HG03439 (cell line): ENCODE results near the gene HBEGF.
"Not testable (repeated sequence)": the region's sequence is repeated elsewhere in the genome, so short reads cannot be mapped to it uniquely, and the experiment has no call there.

ENCODE experiments used
- ATAC-seq: cut with Tn5 transposase; IDR thresholded peaks from one replicate; pipeline ENCODE4 v1.9.1; 2021; ENCODE audit warnings: mild to moderate bottlenecking, moderate library complexity; ENCODE audit not compliant: unreplicated experiment

HBEGF gene

DNA sequence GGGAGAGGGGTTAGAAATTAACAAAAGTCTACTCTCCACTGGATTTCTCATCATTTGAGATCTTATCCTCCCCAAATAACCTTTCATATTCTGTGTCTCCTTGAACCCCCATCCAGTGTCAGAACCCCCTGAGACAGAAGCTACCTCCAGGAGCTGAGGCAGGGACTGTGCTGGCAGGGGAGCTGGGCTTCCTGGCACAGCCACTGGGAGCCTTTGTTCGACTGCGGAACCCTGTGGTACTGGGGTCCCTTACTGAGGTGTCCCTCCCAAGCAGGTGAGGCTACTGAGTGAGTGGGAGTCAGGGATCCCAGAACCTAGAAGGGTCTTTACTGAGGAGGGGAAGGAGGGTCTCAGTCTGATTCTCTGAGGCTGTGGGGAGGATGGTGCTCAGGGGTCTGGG lies 15.5 kb upstream of the HBEGF start:
- no peak for ATAC-seq

DNA sequence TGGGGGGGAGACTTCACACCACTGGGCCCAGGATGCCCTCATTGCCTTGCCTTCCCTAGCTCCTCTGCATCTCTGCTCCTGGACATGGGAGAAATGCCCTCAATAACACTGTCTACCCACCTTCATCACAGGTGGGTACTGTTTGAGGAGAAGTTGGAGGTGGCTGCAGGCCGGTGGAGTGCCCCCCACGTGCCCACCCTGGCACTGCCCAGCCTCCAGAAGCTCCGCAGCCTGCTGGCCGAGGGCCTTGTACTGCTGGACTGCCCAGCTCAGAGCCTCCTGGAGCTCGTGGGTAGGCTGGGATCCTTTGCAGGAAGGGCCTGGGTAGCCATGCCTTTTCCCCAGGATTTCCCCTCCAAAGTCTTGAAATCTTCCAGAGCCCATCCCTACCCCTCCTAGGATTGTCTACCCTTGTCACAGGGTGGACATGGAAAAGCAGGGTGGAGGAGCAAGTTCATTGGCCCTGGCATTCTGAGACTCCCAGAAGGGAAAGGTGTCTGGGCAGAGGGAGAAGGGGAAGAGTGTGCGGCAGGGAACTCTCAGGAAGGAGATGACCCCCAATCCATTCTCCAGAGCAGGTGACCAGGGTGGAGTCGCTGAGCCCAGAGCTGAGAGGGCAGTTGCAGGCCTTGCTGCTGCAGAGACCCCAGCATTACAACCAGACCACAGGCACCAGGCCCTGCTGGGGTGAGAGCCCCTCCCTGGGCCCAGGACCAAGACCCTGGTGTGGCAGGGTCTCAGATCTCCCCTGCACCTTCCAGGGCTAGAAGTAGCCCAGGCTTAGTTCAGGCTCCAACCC lies 14.5 kb upstream of the HBEGF start:
- no peak for ATAC-seq

DNA sequence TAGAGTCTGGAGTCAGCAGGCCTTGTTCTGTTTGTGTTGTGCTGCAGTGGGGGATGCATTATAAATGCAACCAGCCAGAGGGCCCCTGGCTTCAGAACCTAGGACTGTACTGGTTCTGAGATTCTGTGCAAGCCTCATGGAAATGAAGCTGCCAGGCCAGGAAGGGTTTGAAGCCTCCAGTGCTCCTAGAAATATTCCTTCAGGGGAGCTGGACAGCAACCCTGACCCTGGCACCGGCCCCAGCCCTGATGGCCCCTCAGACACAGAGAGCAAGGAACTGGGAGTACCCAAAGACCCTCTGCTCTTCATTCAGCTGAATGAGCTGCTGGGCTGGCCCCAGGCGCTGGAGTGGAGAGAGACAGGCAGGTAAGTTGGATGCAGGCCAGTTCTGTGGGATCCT lies 13.7 kb upstream of the HBEGF start, which contains the start of gene SLC4A9:
Gene SLC4A9 (plus strand): TSS at position 94 of the 400 bp plus-strand sequence. CDS start 43 bp downstream, at position 137.
- ATAC-seq: no peak

DNA sequence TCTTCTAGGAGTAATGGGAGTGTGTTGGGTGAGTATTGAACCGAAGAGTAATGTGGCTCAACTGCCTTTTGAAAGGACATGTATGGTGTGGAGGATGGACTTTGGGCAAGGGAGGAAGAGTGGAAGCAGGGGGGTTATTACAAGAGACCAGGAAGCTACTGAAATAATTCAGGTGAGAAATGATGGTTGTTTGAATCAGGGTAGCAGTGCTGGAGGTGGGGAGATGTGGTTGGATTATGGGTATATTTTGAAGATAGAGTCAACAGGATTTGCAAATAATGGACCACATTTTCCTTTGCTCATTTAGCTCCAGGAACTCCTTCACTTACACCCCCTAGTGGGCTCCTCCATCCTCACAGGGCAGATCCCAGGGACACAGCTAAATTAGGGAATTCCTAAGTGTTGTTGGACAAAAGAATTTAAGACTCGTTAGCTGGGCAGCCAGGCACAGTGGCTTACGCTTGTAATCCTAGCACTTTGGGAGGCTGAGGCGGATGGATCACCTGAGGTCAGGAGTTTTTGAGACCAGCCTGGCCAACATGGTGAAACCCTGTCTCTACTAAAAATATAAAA lies 12.4 kb upstream of the HBEGF start:
- ATAC-seq: no peak

DNA sequence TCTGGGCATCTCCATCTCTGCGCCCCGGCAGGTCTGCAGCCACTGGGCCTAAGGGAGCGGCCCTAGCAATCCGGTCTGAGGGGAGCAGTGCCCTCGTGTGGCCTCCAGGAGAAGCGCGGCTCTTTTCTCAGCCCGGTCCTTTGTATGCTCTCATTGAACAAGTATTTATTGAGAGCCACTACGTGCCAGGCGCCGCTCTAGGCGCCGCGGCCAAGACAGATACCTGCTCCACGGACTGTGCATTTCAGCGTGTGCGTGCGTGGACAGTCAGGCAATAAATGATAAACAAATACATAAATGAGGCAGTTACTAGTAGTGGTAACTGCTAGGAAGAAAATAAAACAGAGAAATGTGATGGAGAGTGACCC lies 11.3 kb upstream of the HBEGF start:
- peak; percentile 91 for ATAC-seq

DNA sequence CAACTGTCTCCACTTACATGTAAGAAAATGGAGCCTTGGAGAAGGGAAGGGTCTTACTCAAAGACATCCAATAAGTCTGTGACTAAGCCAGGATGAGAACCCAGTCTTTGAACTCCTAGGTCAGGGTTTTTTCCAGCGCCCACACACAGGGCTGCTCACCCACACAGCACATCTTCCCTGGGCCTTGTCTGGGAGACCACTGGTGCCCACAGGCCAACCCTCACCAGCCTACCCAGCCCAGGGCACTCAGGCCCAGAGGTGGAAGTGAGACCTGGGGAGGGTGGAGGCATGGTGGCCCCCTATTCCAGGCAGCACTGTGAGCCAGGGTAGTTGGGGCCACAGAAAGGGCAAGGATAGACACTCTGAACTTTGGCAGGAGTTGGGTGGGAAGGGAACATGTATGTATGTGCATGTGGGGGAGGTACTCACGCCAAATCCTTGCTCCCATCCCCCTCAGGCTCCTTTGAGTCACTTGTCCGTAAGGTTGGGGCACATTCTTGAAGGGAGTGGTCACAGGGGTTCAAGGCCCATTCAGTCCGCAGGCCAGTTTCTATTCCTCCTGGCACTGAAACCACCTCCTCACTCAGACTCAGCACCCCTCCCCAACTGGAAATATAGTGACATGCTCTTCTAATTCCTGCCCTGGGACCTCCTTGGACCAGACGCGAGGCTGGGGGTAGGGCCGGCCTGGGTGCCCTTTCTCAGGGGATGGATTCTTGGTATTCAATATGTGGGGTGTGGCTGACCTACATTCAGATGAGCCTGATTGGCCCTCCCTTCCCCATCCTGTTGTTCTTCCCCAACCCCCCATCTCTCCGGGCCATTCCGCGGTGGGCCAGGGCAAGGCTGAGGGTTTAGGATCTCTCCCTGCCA lies 10.7 kb upstream of the HBEGF start:
- ATAC-seq: peak; percentile 5

DNA sequence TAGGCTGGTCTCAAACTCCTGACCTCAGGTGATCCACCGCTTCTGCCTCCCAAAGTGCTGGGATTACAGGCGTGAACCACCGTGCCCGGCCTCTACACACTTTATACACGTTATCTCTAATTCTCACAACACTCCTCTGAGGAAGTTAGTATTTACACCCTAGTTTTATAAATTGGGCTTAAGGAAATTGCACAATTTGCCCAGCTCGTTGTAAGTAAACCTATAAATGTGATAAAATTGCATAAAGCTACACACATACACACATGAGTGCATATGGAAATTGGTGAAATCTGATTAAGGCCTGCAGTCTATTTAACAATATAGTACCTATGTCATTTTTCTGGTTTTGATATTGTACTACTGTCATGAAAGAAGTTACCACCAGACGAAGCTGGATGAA lies 9.1 kb upstream of the HBEGF start:
- ATAC-seq: no peak

DNA sequence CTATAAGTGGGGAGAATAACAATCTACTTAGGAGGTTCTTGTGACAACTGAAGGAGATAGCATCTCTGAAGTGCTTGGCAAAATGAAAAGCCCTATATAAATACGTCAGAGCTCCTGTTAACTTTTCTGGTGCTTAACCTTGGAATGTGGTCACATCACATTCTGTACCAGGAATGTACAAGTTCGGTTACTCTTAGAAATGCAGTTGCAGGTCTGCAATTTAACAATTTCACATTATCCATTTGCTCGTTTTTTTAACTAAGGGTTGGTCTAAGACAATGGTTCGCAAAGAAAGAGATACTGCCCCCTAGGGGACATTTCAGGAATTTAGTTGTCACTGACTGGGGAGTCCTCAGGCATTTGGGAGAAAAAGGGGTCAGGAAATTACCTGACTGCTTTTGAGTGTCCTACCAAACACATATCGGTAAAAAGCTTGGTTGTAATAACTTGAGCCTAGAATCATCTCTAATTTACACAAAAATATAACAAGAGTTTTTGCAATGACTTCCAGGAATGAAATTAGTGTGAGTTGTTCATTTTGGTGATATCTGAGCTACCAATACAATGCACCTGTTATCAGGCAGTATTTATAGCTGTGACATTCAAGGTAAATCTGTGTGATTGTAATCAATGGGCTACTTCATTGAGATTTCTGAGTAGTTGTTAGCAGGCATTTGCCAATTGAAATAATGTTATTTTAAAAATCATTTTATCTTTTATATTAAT lies 5.4 kb upstream of the HBEGF start:
- ATAC-seq: peak; percentile 72

DNA sequence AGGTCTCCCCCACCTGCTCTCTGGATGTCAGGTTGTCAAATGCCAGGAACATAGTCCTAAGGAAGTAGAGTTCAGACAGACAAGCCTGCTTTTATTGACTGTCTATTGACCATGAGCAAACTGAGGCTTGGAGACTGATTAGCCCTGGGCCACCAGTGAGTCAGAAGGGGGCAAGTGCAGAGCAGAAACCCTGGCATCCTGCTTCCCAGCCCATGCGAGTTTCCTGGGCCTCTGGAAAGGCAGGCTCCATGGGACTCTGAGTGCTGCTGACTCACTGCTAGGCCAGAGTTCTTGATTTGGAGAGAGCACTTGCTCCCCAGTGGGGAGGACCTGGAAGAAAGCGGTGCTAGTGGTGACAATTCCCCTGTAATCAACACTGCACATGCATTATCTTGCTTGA lies 2.8 kb upstream of the HBEGF start:
- no peak for ATAC-seq

DNA sequence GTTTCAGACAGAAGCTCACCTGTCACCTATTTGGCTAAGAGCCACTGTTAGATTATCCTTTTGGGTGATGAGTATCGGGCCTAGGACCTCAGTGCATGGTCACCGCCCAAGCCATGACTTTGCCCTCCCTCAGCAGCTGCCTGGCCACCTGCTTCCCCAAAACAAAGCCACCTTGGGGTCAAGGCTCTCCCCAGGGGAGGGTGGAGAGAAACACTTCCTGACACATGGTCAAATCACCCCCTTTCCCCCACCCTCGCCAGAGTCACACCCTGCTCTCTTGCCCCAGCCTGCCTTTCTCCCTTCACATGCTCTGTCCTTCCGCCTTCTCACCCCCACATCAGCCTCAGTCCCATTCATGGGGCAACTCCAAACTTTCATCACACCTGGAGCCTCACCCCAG lies 1.7 kb upstream of the HBEGF start:
- no peak for ATAC-seq

DNA sequence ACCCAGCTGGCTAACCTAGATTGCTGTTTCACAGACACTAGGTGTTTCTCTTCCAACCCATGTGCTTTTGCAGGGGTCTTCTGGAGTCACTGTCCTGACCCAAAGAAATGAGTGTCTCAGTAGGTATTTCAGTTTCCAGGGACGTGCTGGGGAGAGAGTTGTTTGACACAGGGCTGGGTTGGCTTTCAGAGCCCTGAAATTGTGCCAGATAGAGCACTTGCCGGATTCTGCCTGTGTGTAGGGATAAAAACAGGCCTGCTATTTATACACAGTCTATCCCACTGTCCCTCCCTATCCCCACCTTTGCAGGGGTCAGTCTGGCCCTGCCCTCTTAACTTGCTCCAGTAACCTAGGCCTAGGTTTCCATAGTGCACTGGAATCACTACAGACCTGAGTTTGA lies 957 bp upstream of the HBEGF start:
- no peak for ATAC-seq

DNA sequence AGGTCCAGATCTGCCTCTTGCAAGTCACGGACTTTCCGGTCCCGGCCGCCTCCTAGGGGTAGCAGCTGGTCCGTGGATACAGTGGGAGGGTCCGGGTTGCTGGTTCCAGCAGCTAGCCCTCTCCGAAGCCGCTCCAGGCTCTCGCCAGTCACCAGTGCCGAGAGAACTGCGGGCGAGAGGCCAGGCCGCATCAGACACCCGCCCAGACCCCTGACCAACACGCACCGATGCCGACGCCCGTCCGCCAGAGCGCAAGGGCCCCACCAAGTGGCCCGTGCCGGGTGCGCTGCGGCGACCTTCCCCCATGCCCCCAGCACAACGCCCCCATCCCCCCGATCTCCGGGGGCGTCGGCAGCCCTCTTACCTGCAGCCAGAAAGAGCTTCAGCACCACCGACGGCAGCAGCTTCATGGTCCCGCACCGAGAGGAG lies 470 bp downstream of the HBEGF start:
- no peak for ATAC-seq

DNA sequence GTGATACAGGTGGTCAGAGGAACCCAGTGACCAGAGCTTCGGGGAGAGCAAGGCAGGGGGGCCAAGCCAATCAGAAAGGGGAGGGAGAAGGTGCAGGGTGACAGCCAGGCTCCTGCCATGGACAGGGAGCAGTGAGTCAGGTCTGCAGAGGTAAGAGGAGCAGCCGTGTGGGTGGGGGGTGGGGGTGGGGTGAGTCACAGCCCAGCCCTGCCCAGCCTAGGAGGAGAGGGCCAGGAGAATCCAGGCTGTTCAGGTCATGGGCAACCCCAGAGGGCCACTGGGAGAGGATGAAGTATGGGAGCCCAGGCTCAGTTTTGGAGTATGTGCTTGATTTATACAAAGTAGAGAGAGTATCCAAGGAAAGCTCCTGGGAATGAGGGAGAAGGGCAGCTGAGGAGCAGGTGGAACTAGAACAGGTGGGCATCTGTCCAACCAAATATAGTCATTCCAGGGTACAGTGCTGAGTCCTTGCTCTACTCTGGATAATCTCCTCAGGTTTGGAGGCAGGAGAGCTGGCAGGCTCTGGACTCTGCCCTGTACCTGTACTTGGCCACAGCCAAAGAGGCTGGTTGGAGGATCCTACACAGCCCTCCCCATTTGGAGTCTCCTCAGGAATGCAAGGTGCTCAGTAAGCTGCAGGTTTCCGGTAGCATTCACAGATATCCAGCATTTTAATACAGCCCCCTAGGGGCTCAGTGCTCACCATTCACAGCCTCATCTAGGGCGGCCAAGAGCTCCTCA lies 1.6 kb downstream of the HBEGF start:
- ATAC-seq: no peak

DNA sequence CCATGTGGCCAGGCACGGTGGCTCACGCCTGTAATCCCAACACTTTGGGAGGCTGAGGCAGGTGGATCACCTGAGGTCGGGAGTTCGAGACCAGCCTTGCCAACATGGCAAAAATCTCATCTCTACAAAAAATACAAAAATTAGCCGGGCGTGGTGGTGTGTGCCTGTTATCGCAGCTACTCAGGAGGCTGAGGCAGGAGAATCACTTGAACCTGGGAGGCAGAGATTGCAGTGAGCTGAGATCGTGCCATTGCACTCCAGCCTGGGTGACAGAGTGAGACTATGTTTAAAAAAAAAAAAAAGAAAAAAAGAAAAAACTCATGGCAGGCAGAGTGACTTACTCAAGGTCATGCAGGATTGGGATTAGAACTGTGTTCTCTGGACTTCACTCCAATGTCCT lies 2.6 kb downstream of the HBEGF start:
- not testable (repeated sequence) for ATAC-seq

DNA sequence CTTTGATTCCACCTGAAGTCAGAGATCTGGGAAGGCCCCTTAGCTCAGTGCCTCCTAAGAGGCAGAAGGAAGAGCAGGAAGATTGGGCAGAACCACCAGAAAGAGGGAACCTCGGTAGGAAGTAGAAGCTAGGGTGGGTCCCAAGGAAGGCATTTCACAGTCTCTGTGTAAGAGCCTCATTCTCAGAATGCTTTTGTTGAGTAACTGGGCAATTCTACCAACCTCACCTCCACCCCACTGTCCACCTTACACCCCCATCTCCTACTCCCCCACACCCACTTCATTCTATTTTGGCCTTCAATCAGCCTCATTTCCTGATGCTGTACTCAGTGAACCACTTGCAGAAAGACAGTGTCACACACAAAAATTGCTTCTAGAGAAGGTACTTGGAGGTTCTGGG lies 3.5 kb downstream of the HBEGF start:
- ATAC-seq: no peak

DNA sequence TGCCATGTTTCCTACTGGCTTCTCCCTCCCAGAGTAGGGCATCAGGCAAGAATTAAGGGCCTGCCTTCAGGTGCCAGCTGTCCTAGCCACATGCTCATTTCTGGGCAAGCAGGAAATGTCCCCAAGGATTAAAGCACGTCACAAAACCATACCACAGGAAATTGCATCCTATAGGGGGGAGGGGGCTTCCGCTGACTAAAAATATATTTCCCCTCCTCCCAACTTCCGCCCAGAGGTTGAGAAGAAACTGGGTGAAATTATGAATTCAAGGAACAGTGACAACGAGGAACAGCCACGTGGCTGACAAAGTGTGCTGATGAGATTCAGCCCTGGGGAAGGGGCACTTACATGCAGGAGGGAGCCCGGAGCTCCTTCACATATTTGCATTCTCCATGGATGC lies 4.1 kb downstream of the HBEGF start:
- no peak for ATAC-seq

DNA sequence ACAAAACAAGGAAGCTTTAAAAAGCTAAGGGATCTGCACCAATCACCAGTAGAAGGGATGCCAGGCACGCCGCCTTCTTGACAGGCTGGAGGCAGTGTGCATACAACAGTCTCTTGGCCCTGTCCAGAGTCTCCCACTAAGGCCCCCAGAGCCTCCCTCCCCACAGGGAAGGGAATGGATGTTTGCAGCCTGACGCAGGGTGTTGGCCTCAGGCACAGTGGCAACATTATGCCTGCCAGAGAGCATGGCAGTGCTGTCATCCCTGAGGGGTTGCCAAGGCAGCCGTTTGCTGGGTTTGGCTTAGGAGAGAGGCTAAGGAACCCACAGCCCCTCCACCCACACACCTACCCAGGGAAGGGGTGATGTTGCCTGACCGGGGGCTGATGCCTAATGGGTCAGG lies 4.8 kb downstream of the HBEGF start:
- no peak for ATAC-seq

DNA sequence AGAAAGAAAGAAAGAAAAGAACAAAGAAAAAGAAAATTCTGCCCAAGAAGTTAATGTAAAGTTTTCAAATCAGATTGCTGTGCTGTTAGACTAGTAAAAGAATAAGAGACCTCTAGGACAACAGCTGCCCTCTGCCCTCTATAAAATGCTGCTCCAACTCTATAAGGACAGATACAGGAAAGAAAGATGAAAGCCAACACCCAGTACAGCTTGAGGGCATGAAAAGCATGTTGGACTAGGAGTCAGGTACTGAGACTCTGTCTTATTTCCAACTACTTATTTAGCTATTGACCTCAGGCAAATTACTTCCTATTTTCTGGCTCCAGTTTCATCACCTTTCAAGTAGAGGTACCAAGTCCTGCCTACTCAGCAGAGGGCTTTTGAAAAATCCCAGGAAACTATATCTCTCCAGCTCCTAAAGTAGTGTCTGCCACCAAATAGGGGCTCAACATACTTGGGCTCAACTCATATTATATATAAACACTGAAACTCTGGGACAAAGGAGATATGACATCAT lies 5.7 kb downstream of the HBEGF start:
- no peak for ATAC-seq

DNA sequence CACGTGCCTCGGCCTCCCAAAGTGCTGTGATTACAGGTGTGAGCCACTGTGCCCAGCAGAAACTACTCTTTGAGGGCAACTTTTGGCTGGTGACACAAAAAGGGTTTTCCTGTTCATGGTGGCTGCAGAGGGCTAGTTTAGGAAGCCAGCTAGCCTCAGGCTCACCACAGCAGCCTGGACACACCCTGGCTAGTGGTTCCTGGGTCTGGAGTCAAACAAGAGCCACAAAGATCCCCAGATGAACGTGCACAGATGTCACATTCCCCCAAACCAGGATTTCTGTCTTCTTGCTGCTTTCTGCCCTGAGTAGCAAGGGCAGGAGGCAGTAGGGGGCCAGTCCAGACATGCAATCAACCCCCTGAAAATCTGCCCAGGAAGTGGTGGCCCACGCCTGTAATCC lies 6.8 kb downstream of the HBEGF start:
- ATAC-seq: no peak

DNA sequence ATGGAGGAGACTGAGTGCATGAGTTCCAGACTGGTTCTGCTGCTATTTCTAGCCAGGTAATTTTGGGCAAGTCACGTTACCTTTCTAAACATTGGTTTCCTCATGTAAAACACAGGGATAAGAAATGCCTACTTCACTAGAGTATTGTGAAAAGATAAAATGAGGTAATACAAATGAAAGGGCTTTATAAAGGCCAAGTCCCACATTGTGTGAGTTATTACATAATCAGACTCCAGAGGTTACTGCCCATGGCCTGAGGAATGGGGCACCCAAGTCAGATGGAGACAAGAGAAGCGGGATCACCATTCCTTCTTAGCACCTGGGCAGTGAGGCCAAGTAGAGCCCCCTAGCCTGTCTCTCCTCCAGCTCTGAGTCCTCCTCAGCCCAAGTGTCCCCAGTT lies 7.5 kb downstream of the HBEGF start:
- ATAC-seq: no peak
